ENCODE measurements around the gene MVB12B. TPM values are rescaled to one million over a fixed set of nuclear protein-coding genes. Genes with fewer than 3 reads are reported as not detected.

The MVB12B gene
- total RNA-seq, 2 experiments from 2014 or later = 14.3 to 15.3 TPM

DNA sequence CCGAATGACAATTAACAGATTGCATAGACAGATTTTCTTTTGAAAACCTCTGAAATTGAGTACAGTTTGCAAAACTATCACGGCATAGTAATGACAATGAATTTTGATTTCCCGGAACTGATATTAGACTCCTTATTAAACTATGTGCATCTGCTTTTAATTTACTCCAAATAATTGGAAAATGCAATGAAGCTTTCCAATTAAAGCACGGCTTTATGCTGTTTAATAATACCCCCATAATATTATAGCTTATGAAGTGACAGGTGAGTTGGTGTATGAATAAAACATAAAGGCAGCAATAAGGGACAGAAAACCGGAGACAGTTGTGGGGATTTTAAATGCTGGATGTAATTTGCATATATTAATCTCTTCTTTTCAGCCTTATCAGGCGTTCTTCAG, 110.6 kb downstream of the MVB12B start:
- H3K4me1 ChIP-seq (ENCODE audit: insufficient read depth, low read length) = no peaks in the 10 kb centered on the region
- H3K9me3 ChIP-seq (ENCODE audit: control insufficient read depth in 1 of 2, insufficient read depth in 1 of 2, low read length in 2 of 2) = no peaks in the 10 kb centered on the region
- ATAC-seq (ENCODE audit: poor library complexity) = no peak
- POLR2A ChIA-PET = no interaction called here
- CTCF ChIA-PET = no interaction called here
- no peak overlapping the region for H3K4me3 ChIP-seq (ENCODE audit: low read length)
- DNase-seq = no peak
- H3K27me3 Mint-ChIP-seq = no peaks in the 10 kb centered on the region
- H3K36me3 Mint-ChIP-seq (ENCODE audit: low read depth) = no peaks in the 10 kb centered on the region
- no peak overlapping the region for H3K27ac ChIP-seq (ENCODE audit: low read depth in 1 of 2, low read length in 2 of 2)
- H3K4me1 Mint-ChIP-seq (ENCODE audit: low read depth) = no peaks in the 10 kb centered on the region
- no peaks in the 10 kb centered on the region for H3K9me3 Mint-ChIP-seq
- no peak overlapping the region for H3K27ac Mint-ChIP-seq
- H3K4me3 Mint-ChIP-seq = no peak overlapping the region
- intact Hi-C loops (cut with DNase I, micrococcal nuclease) = no loop called here
- TF ChIP-seq, protein P1, sequence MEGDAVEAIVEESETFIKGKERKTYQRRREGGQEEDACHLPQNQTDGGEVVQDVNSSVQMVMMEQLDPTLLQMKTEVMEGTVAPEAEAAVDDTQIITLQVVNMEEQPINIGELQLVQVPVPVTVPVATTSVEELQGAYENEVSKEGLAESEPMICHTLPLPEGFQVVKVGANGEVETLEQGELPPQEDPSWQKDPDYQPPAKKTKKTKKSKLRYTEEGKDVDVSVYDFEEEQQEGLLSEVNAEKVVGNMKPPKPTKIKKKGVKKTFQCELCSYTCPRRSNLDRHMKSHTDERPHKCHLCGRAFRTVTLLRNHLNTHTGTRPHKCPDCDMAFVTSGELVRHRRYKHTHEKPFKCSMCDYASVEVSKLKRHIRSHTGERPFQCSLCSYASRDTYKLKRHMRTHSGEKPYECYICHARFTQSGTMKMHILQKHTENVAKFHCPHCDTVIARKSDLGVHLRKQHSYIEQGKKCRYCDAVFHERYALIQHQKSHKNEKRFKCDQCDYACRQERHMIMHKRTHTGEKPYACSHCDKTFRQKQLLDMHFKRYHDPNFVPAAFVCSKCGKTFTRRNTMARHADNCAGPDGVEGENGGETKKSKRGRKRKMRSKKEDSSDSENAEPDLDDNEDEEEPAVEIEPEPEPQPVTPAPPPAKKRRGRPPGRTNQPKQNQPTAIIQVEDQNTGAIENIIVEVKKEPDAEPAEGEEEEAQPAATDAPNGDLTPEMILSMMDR (IDR thresholded peaks at IDR 0.05) = no peak
- no peaks in the 10 kb centered on the region for H3K36me3 ChIP-seq (ENCODE audit: insufficient read depth, low read length)
- no peaks in the 10 kb centered on the region for H3K27me3 ChIP-seq (ENCODE audit: control insufficient read depth in 1 of 2, insufficient read depth in 2 of 2, low read length in 2 of 2)

DNA sequence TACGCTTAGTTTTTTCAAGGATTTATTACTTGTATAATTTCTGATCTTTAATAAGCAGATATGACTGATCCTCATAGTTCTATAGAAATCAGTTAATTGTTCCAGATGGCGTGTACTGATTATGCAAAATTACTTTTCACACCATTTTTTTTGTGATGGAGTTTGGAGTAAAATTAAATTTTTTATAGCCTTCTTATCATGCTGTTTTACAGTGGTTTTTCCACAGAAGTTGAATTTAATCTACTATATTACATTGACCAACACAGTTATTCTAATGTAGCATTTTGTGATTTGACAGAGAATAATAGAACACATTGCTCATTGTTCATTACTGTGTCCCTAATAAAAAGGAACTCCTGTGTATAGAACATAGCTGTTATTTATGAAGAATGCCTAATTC, 111.1 kb downstream of the MVB12B start:
- intact Hi-C loops (cut with DNase I, micrococcal nuclease) = no loop called here
- TF ChIP-seq, protein P1 (IDR thresholded peaks at IDR 0.05) = no peak
- H3K4me3 Mint-ChIP-seq = no peak overlapping the region
- ATAC-seq (ENCODE audit: poor library complexity) = no peak
- POLR2A ChIA-PET = no interaction called here
- no peak for DNase-seq
- H3K27ac ChIP-seq (ENCODE audit: low read depth in 1 of 2, low read length in 2 of 2) = no peak overlapping the region
- H3K36me3 ChIP-seq (ENCODE audit: insufficient read depth, low read length) = no peaks in the 10 kb centered on the region
- no peaks in the 10 kb centered on the region for H3K36me3 Mint-ChIP-seq (ENCODE audit: low read depth)
- H3K9me3 Mint-ChIP-seq = no peaks in the 10 kb centered on the region
- CTCF ChIA-PET = no interaction called here
- no peaks in the 10 kb centered on the region for H3K9me3 ChIP-seq (ENCODE audit: control insufficient read depth in 1 of 2, insufficient read depth in 1 of 2, low read length in 2 of 2)
- H3K27me3 ChIP-seq (ENCODE audit: control insufficient read depth in 1 of 2, insufficient read depth in 2 of 2, low read length in 2 of 2) = no peaks in the 10 kb centered on the region
- no peak overlapping the region for H3K4me3 ChIP-seq (ENCODE audit: low read length)
- no peaks in the 10 kb centered on the region for H3K4me1 Mint-ChIP-seq (ENCODE audit: low read depth)
- H3K27me3 Mint-ChIP-seq = no peaks in the 10 kb centered on the region
- H3K27ac Mint-ChIP-seq = no peak overlapping the region
- no peaks in the 10 kb centered on the region for H3K4me1 ChIP-seq (ENCODE audit: insufficient read depth, low read length)

DNA sequence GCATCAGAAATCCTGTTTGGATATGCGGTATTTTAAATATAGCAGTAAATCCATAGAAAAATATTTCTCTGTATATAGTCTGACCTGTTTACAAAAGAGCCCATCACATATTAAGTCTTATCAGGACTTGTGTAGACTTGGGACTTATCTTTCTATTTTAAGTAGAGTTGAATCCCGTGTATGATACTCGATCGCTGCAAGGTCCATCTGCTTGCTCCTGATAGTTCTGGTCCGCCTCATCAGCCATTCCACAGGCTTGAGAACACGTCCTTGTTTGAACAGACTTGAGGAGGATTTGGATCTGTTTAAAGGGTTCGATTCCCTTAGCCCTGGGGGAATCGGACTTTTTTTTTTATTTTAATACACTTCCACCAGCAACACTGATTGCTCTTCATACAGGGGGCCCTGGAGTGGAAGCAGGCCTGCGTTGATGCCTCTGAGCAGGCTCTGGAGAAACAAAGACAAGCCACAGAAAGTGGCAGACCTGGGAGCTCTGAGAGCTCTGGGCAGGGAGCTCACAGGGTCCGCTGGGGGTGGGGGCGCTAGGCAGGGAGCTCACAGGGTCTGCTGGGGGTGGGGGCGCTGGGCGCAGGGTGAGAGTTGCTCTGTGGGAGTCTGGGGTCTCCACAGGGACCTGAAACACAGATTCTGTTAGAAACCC, 112.2 kb downstream of the MVB12B start:
- no peaks in the 10 kb centered on the region for H3K9me3 Mint-ChIP-seq
- H3K27ac ChIP-seq (ENCODE audit: low read depth in 1 of 2, low read length in 2 of 2) = no peak overlapping the region
- TF ChIP-seq, protein P1 (IDR thresholded peaks at IDR 0.05) = no peak
- H3K4me1 Mint-ChIP-seq (ENCODE audit: low read depth) = peaks cover 9% of the 10 kb centered on the region
- no peaks in the 10 kb centered on the region for H3K27me3 ChIP-seq (ENCODE audit: control insufficient read depth in 1 of 2, insufficient read depth in 2 of 2, low read length in 2 of 2)
- ChIA-PET POLR2A (no interaction called here), CTCF (no interaction called here)
- ATAC-seq (ENCODE audit: poor library complexity) (no peak), DNase-seq (no peak)
- no peaks in the 10 kb centered on the region for H3K36me3 ChIP-seq (ENCODE audit: insufficient read depth, low read length)
- H3K9me3 ChIP-seq (ENCODE audit: control insufficient read depth in 1 of 2, insufficient read depth in 1 of 2, low read length in 2 of 2) = no peaks in the 10 kb centered on the region
- no peaks in the 10 kb centered on the region for H3K27me3 Mint-ChIP-seq
- intact Hi-C loops (cut with DNase I, micrococcal nuclease) = no loop called here
- H3K27ac Mint-ChIP-seq = no peak overlapping the region
- H3K4me3 ChIP-seq (ENCODE audit: low read length) = no peak overlapping the region
- no peaks in the 10 kb centered on the region for H3K4me1 ChIP-seq (ENCODE audit: insufficient read depth, low read length)
- H3K4me3 Mint-ChIP-seq = no peak overlapping the region
- no peaks in the 10 kb centered on the region for H3K36me3 Mint-ChIP-seq (ENCODE audit: low read depth)

Measured in CD4-positive, alpha-beta T cell (primary cell).